OCI-LY1 (cell line): Measurements from ENCODE around the gene TTLL10.
"Not testable (repeated sequence)": the region's sequence is repeated elsewhere in the genome, so short reads cannot be mapped to it uniquely, and the experiment has no call there.

Experiments used
- H2AFZ ChIP-seq: fragments of 200-600 bp; sonication (generic), shearing (Covaris generic); 2 replicates; pipeline ENCODE4 v1.6.0; 2014; ENCODE audit warnings: antibody characterized with exemption, mild to moderate bottlenecking, low read length
- H3F3A ChIP-seq: fragments of 200-600 bp; sonication (generic), shearing (Covaris generic); 2 replicates; pipeline ENCODE4 v1.6.0; 2014; ENCODE audit warnings: mild to moderate bottlenecking, antibody characterized with exemption, low read length, moderate library complexity; ENCODE audit not compliant: insufficient read depth
- H3K27ac ChIP-seq: fragments of 200-600 bp; sonication (generic); 2 replicates; pipeline ENCODE4 v1.5.1; 2014; ENCODE audit warnings: low read length, mixed run types, mild to moderate bottlenecking, low read depth; ENCODE audit not compliant: poor library complexity, severe bottlenecking
- H3K27me3 ChIP-seq: fragments of 200-600 bp; sonication (generic); 2 replicates; pipeline ENCODE4 v1.6.0; 2014; ENCODE audit warnings: antibody characterized with exemption, mild to moderate bottlenecking, low read length, moderate library complexity; ENCODE audit not compliant: insufficient read depth
- H3K36me3 ChIP-seq: fragments of 200-600 bp; sonication (generic); 2 replicates; pipeline ENCODE4 v1.6.1; 2014; ENCODE audit warnings: mild to moderate bottlenecking, antibody characterized with exemption, low read length, moderate library complexity, mixed read lengths; ENCODE audit not compliant: insufficient read depth
- H3K4me1 ChIP-seq: fragments of 200-600 bp; sonication (generic); 2 replicates; pipeline ENCODE4 v1.5.1; 2014; ENCODE audit warnings: mild to moderate bottlenecking, low read length, moderate library complexity; ENCODE audit not compliant: insufficient read depth, severe bottlenecking
- H3K4me2 ChIP-seq: fragments of 200-600 bp; sonication (generic), shearing (Covaris generic); 2 replicates; pipeline ENCODE4 v1.6.1; 2014; ENCODE audit warnings: low read length
- H3K4me3 ChIP-seq: fragments of 200-600 bp; sonication (generic); 2 replicates; pipeline ENCODE4 v1.5.1; 2014; ENCODE audit warnings: low read length, low read depth, mild to moderate bottlenecking, mixed read lengths; ENCODE audit not compliant: poor library complexity, severe bottlenecking
- H3K79me2 ChIP-seq: fragments of 200-600 bp; shearing (Covaris generic); 2 replicates; pipeline ENCODE4 v1.6.1; 2016; ENCODE audit warnings: mixed run types, low read length, mixed read lengths; ENCODE audit not compliant: insufficient read depth
- H3K9ac ChIP-seq: fragments of 200-600 bp; sonication (generic), shearing (Covaris generic); 2 replicates; pipeline ENCODE4 v1.6.1; 2014; ENCODE audit warnings: mild to moderate bottlenecking, low read length, mixed read lengths
- H3K9me2 ChIP-seq: fragments of 200-600 bp; sonication (generic), shearing (Covaris generic); 2 replicates; pipeline ENCODE4 v1.6.1; 2014; ENCODE audit warnings: low read depth, mild to moderate bottlenecking, low read length, mixed read lengths
- H3K9me3 ChIP-seq: fragments of 200-600 bp; shearing (Covaris generic); 2 replicates; pipeline ENCODE4 v1.6.1; 2014; ENCODE audit warnings: low read length, mixed read lengths
- H4K20me1 ChIP-seq: fragments of 200-600 bp; sonication (generic), shearing (Covaris generic); 2 replicates; pipeline ENCODE4 v1.6.0; 2016; ENCODE audit warnings: mild to moderate bottlenecking, low read length; ENCODE audit not compliant: insufficient read depth
- CTCF ChIP-seq: fragments of 200-600 bp; sonication (generic), shearing (Covaris generic); IDR thresholded peaks from 2 replicates; pipeline ENCODE4 v1.5.1; 2017; ENCODE audit warnings: mild to moderate bottlenecking, antibody characterized with exemption, low read length, moderate library complexity, mixed read lengths
- EZH2 ChIP-seq: fragments of 200-600 bp; sonication (generic), shearing (Covaris generic); IDR thresholded peaks from 2 replicates; pipeline ENCODE4 v1.8.0; 2017; ENCODE audit warnings: borderline replicate concordance, mixed run types, mild to moderate bottlenecking, antibody characterized with exemption, low read length, moderate library complexity, mixed read lengths

The TTLL10 gene

GRCh38 chr1:1141244-1141910, 32.3 kb upstream of the TTLL10 start:
- Histone ChIP-seq H3K4me3 (no peak overlapping the region), H3K4me2 (no peak overlapping the region)

GRCh38 chr1:1141911-1142250, 31.8 kb upstream of the TTLL10 start:
- H3K36me3 ChIP-seq = no peaks in the 10 kb centered on the region
- peaks cover 16% of the 10 kb centered on the region for H3K4me1 ChIP-seq
- no peaks in the 10 kb centered on the region for H3K79me2 ChIP-seq
- H3K27ac ChIP-seq = no peak overlapping the region
- H3F3A ChIP-seq = no peaks in the 10 kb centered on the region
- H3K9ac ChIP-seq = no peak overlapping the region
- peaks cover 9% of the 10 kb centered on the region; the same call in 1 of the 2 replicates for H3K27me3 ChIP-seq
- H3K4me3 ChIP-seq = no peak overlapping the region
- H3K4me2 ChIP-seq = no peak overlapping the region
- no peak overlapping the region for H2AFZ ChIP-seq
- H3K9me2 ChIP-seq = no peaks in the 10 kb centered on the region
- no peak for TF ChIP-seq CTCF
- TF ChIP-seq EZH2 = no peak
- H3K9me3 ChIP-seq = no peaks in the 10 kb centered on the region
- H4K20me1 ChIP-seq = no peaks in the 10 kb centered on the region

More at GRCh38 chr1:1141244-1141910, 32.3 kb upstream of the TTLL10 start:
- Histone ChIP-seq H3K79me2 (no peaks in the 10 kb centered on the region), H3K9me3 (no peaks in the 10 kb centered on the region), H4K20me1 (no peaks in the 10 kb centered on the region), H3K27ac (no peak overlapping the region), H3K36me3 (no peaks in the 10 kb centered on the region), H3K27me3 (peaks cover 6% of the 10 kb centered on the region; the same call in 1 of the 2 replicates), H2AFZ (no peak overlapping the region), H3K9ac (no peak overlapping the region), H3K9me2 (no peaks in the 10 kb centered on the region), H3K4me1 (peaks cover 16% of the 10 kb centered on the region), H3F3A (no peaks in the 10 kb centered on the region)
- TF ChIP-seq CTCF (no peak), EZH2 (no peak)

GRCh38 chr1:1142352-1142751, 31.3 kb upstream of the TTLL10 start:
- not testable (repeated sequence) for H3K9me3 ChIP-seq, H3K4me2 ChIP-seq, H4K20me1 ChIP-seq, H3K27ac ChIP-seq, H3K4me3 ChIP-seq, H3K9me2 ChIP-seq, H3K79me2 ChIP-seq, H3K9ac ChIP-seq, H2AFZ ChIP-seq, H3K27me3 ChIP-seq, H3K36me3 ChIP-seq, H3F3A ChIP-seq
- H3K4me1 ChIP-seq = peaks cover 14% of the 10 kb centered on the region

- no peak overlapping the region for H3K9ac ChIP-seq
- H3F3A ChIP-seq = no peaks in the 10 kb centered on the region
- H3K36me3 ChIP-seq = no peaks in the 10 kb centered on the region
- no peaks in the 10 kb centered on the region for H4K20me1 ChIP-seq
- H3K27ac ChIP-seq = no peak overlapping the region
- TF ChIP-seq EZH2 (no peak), CTCF (no peak)
- no peaks in the 10 kb centered on the region for H3K79me2 ChIP-seq
- no peak overlapping the region for H2AFZ ChIP-seq
- peaks cover 9% of the 10 kb centered on the region; the same call in 1 of the 2 replicates for H3K27me3 ChIP-seq
- H3K9me3 ChIP-seq = no peaks in the 10 kb centered on the region
- no peak overlapping the region for H3K4me3 ChIP-seq
- no peak overlapping the region for H3K4me2 ChIP-seq
- no peaks in the 10 kb centered on the region for H3K9me2 ChIP-seq
- H3K4me1 ChIP-seq = peaks cover 10% of the 10 kb centered on the region
These were observed 30.8 kb upstream of the TTLL10 start for GRCh38 chr1:1142844-1143243.
